Naive thymus-derived CD8-positive, alpha-beta T cell (primary cell): ENCODE results near the gene NR6A1. TPM values are rescaled to one million over a fixed set of nuclear protein-coding genes. Genes with fewer than 3 reads are reported as not detected.

Source experiments
- ATAC-seq, 2 donors: fragments of 150-1000 bp; cut with Tn5 transposase in 1 of 2; sonication (Bioruptor Pico), chemical (Tn5 transposase) in 1 of 2; 1 replicate in 1 of 2; 2 replicates in 1 of 2; pipeline ENCODE4 v1.10.0; 2021; ENCODE audit warnings: mild to moderate bottlenecking in 2 of 2, moderate library complexity in 2 of 2
- POLR2A ChIA-PET: fragments of 350-600 bp; sonication (Branson Sonifier 250); formaldehyde crosslinking; loops from one replicate; lab custom pipeline; 2021; ENCODE audit warnings: antibody characterized with exemption; lab: Charles Lee
- DNase-seq, 10 donors: peaks; one replicate each; pipeline versions ENCODE4 v3.0.0 to v3.0.0-alpha.2; 2020 to 2022
- H3K27ac Mint-ChIP-seq, 10 donors: one replicate each; pipeline ENCODE4 v1.8.0; 2020 to 2022; ENCODE audit warnings: mild to moderate bottlenecking in 10 of 10, mixed read lengths in 10 of 10, moderate library complexity in 4 of 10, inconsistent platforms in 1 of 10
- H3K27me3 Mint-ChIP-seq, 5 donors: one replicate each; pipeline ENCODE4 v1.8.0; 2021 to 2022; ENCODE audit warnings: mixed read lengths in 5 of 5
- H3K36me3 Mint-ChIP-seq, 3 donors: one replicate each; pipeline ENCODE4 v1.8.0; 2020 to 2022; ENCODE audit warnings: mixed read lengths in 3 of 3, mild to moderate bottlenecking in 2 of 3, inconsistent platforms in 1 of 3
- H3K4me1 Mint-ChIP-seq, 4 donors: one replicate each; pipeline ENCODE4 v1.8.0; 2021 to 2022; ENCODE audit warnings: mixed read lengths in 4 of 4
- H3K4me3 Mint-ChIP-seq, 10 donors: one replicate each; pipeline ENCODE4 v1.8.0; 2020 to 2022; ENCODE audit warnings: mild to moderate bottlenecking in 10 of 10, mixed read lengths in 10 of 10, moderate library complexity in 6 of 10, inconsistent platforms in 1 of 10
- H3K9me3 Mint-ChIP-seq, 9 donors: one replicate each; pipeline ENCODE4 v1.8.0; 2020 to 2022; ENCODE audit warnings: mixed read lengths in 9 of 9, mild to moderate bottlenecking in 3 of 9, inconsistent platforms in 1 of 9, moderate library complexity in 1 of 9
- polyA plus RNA-seq, 3 donors: library from polyadenylated mRNA; unstranded; fragments of 300-500 nt; fragmentation: Illumina TruSeq; gene quantifications; one replicate each; pipeline ENCODE4 v1.2.3, GENCODE V29; 2021
- total RNA-seq, 8 experiments: library from RNA in 2 of 8; stranded (reverse) in 2 of 8; gene quantifications; one replicate each; pipeline ENCODE4 v1.2.3 and lab custom pipeline; 2021 to 2026

NR6A1 gene
- total and polyA plus RNA-seq, 5 experiments from 2014 or later, result 0.05 TPM; not detected in 4

GRCh38 chr9:124698265-124698664 is 72.8 kb downstream of the NR6A1 start:
- H3K4me3 Mint-ChIP-seq, result no peak overlapping the region
- H3K9me3 Mint-ChIP-seq, result no peaks in the 10 kb centered on the region
- no peaks in the 10 kb centered on the region for H3K27me3 Mint-ChIP-seq
- no peak for DNase-seq
- POLR2A ChIA-PET, result no interaction called here
- H3K4me1 Mint-ChIP-seq, result no peaks in the 10 kb centered on the region
- no peaks in the 10 kb centered on the region for H3K36me3 Mint-ChIP-seq
- no peak for ATAC-seq
- no peak overlapping the region for H3K27ac Mint-ChIP-seq

- Mint-ChIP-seq H3K27ac (peak overlapping the region in 1 of 10 donors; percentile 24), H3K9me3 (no peaks in the 10 kb centered on the region), H3K4me3 (no peak overlapping the region), H3K27me3 (no peaks in the 10 kb centered on the region), H3K36me3 (no peaks in the 10 kb centered on the region), H3K4me1 (no peaks in the 10 kb centered on the region)
- no peak for DNase-seq
- POLR2A ChIA-PET, result interaction anchor here (0.7 kb wide), 1 partner anchor 107 kb away, joined by 3 read pairs; no protein-coding TSS in a partner anchor
- ATAC-seq, result no peak
These were observed 73.5 kb downstream of the NR6A1 start for GRCh38 chr9:124697326-124698200.

- DNase-seq (no peak), ATAC-seq (no peak)
- no peaks in the 10 kb centered on the region for H3K36me3 Mint-ChIP-seq
- no peak overlapping the region for H3K27ac Mint-ChIP-seq
- H3K4me3 Mint-ChIP-seq, result no peak overlapping the region
- H3K9me3 Mint-ChIP-seq, result no peaks in the 10 kb centered on the region
- no peaks in the 10 kb centered on the region for H3K27me3 Mint-ChIP-seq
- no peaks in the 10 kb centered on the region for H3K4me1 Mint-ChIP-seq
- POLR2A ChIA-PET, result no interaction called here
These were observed 75.0 kb downstream of the NR6A1 start for GRCh38 chr9:124696101-124696500.

DNA sequence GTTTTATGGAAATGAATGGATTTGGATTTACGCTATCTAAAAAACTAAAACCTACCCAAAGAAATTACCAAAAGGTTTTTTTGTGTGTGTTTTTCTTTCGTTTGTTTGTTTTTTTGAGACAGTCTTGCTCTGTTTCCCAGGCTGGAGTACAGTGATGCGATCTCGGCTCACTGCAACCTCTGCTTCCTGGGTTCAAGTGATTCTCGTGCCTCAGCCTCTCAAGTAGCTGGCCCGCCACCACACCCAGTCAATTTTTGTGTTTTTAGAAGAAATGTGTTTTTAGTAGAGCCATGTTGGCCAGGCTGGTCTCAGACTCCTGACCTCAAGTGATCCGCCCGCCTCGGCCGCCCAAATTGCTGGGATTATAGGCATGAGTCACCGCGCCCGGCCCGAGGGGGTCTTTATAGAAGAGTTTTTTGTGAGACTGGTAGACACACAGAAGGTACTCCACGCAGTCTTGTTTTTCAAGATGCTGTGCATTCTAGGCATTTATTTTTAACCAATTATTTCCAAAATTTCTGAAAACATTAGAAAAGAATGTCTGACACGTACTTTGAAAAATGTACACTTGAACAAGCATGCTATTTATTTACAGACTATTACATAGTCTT is 75.7 kb downstream of the NR6A1 start:
- Mint-ChIP-seq H3K27ac (no peak overlapping the region), H3K27me3 (no peaks in the 10 kb centered on the region), H3K4me3 (no peak overlapping the region), H3K4me1 (no peaks in the 10 kb centered on the region), H3K36me3 (no peaks in the 10 kb centered on the region), H3K9me3 (no peaks in the 10 kb centered on the region)
- DNase-seq, result no peak
- POLR2A ChIA-PET, result no interaction called here
- ATAC-seq, result no peak

DNA sequence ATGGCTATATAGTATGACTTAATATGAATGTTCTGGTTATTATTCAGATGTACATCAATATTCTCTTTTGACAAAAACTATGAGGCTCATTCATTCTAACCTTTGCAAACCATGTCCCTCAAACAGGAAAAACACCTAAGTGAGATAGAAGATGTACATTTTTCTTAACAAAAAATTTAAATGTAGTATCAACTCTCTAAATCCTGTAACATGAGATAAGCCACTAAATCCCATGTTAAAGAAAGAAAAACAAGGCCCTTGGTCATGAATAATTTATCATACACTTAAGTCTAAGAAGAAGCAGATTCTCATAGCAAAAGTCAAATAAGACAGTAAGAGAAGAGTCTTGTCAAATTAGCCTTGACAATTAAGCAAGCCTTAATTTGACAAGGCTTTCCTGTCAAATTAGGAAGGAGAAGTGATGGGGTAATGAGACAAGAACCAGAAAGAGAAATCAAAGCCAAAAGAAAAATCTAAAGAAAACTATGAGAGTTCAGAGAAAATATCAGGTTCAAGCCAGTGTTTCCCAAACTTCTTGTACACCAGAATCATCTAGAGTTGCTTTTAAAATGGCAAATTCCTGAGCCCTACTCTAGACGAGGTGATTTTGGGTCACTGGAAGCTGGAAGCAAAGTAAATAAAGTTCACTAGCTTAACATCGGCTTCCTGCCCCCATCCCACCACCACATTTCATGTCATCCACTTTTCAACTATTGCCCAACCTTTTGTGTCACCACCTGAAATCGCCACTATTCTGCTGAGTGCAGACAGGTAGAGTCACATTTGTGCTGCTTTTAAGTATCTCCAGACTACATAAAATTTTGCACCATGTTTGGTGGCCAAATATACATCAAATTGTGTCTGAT is 76.5 kb downstream of the NR6A1 start:
- Mint-ChIP-seq H3K36me3 (no peaks in the 10 kb centered on the region), H3K27me3 (peaks cover 0 to 2% (median 0%) of the 10 kb centered on the region in 5 donors), H3K4me1 (no peaks in the 10 kb centered on the region), H3K9me3 (no peaks in the 10 kb centered on the region), H3K4me3 (no peak overlapping the region), H3K27ac (no peak overlapping the region)
- POLR2A ChIA-PET, result no interaction called here
- ATAC-seq (no peak), DNase-seq (no peak)

GRCh38 chr9:124693403-124693802 is 77.7 kb downstream of the NR6A1 start:
- ATAC-seq (no peak), DNase-seq (no peak)
- Mint-ChIP-seq H3K27ac (no peak overlapping the region), H3K27me3 (peaks cover 0 to 2% (median 0%) of the 10 kb centered on the region in 5 donors), H3K4me3 (no peak overlapping the region), H3K36me3 (no peaks in the 10 kb centered on the region), H3K9me3 (no peaks in the 10 kb centered on the region), H3K4me1 (no peaks in the 10 kb centered on the region)
- POLR2A ChIA-PET, result no interaction called here

DNA sequence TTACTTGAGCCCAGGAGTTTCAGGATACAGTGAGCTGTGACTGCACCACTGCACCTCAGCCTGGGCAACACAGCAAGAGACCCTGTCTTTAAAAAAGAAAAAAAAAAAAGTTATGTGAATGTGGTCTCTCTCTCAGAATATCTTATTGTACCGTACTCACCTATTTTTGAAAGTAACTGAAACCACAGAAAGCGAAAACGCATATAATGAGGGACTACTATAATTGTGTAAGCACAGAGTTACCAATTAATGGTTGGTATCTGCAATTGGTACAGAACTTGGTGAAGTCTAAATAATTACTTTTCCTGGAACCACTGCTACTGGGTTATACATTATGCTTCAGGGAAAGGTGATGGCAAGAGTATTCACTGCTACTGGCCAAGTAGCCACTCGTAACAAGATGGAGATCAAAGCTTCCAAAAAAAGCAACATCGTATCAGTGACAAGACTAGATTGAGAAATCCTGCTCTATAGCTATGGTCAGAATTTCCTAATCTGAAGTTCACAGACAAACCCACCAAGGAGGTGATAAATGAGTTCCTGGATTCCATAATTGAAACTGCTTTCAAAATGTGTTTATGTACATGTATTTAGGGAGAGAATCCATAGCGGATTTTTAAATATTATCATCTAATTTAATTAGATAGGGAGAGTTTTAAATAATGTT is 82.7 kb downstream of the NR6A1 start:
- no peaks in the 10 kb centered on the region for H3K9me3 Mint-ChIP-seq
- no peak overlapping the region for H3K4me3 Mint-ChIP-seq
- peaks cover 0 to 2% (median 0%) of the 10 kb centered on the region in 5 donors for H3K27me3 Mint-ChIP-seq
- H3K4me1 Mint-ChIP-seq, result peaks cover 0 to 2% (median 0%) of the 10 kb centered on the region in 4 donors
- ATAC-seq (no peak), DNase-seq (no peak)
- H3K27ac Mint-ChIP-seq, result no peak overlapping the region
- POLR2A ChIA-PET, result no interaction called here
- no peaks in the 10 kb centered on the region for H3K36me3 Mint-ChIP-seq

DNA sequence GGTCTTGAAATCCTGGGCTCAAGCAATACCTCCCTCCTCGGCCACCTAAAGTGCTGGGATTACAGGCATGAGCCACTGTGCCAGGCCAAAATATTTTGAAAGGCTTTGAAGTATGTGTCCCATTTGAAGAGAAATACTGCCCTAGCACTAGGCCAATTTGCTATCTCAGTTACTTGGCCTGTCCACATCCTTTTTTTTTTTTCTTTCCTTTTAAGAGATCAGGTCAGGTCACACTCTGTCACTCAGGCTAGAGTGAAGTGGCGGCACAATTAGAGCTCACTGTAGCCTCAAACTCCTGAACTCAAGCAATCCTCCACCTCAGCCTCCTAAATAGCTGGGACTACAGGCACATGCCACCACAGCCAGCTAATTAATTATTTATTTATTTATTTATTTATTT is 84.2 kb downstream of the NR6A1 start:
- Mint-ChIP-seq H3K4me1 (peaks cover 0 to 2% (median 0%) of the 10 kb centered on the region in 4 donors), H3K36me3 (no peaks in the 10 kb centered on the region), H3K27me3 (peaks cover 0 to 3% (median 0%) of the 10 kb centered on the region in 5 donors), H3K9me3 (no peaks in the 10 kb centered on the region), H3K27ac (no peak overlapping the region), H3K4me3 (no peak overlapping the region)
- no peak for DNase-seq
- POLR2A ChIA-PET, result interaction anchor here (0.7 kb wide), 1 partner anchor 10 kb away, joined by 7 read pairs; no protein-coding TSS in a partner anchor
- no peak for ATAC-seq

- peaks cover 0 to 4% (median 0%) of the 10 kb centered on the region in 4 donors for H3K4me1 Mint-ChIP-seq
- no peak overlapping the region for H3K4me3 Mint-ChIP-seq
- H3K27me3 Mint-ChIP-seq, result peaks cover 0 to 3% (median 0%) of the 10 kb centered on the region in 5 donors
- no peak overlapping the region for H3K27ac Mint-ChIP-seq
- POLR2A ChIA-PET, result no interaction called here
- ATAC-seq (no peak), DNase-seq (no peak)
- no peaks in the 10 kb centered on the region for H3K9me3 Mint-ChIP-seq
- peaks cover 0 to 2% (median 0%) of the 10 kb centered on the region in 3 donors for H3K36me3 Mint-ChIP-seq
These were observed 85.9 kb downstream of the NR6A1 start for GRCh38 chr9:124685217-124685616.

DNA sequence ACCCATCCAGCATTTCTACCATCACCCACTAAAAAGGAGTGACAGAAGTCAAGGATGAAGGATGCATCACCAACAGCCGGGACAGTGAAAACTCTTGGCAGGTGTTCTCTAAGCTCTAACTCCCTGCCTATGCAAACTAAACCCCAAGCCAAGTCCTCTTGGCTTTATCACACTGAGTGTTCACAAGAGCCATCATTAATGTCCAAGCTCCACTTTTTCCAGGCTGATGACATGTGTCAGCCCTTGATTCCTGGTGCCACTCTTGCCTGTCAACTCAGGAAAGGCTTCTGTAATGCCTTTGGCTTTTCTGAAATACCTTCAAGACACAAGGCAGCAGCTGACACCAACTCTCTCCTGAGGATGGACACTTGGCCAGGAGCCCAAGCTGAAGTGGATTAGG is 86.9 kb downstream of the NR6A1 start:
- H3K27me3 Mint-ChIP-seq, result peaks cover 0 to 3% (median 0%) of the 10 kb centered on the region in 5 donors
- H3K9me3 Mint-ChIP-seq, result no peaks in the 10 kb centered on the region
- H3K4me1 Mint-ChIP-seq, result peaks cover 0 to 4% (median 0%) of the 10 kb centered on the region in 4 donors
- H3K36me3 Mint-ChIP-seq, result peaks cover 0 to 2% (median 0%) of the 10 kb centered on the region in 3 donors
- DNase-seq, result no peak
- no peak for ATAC-seq
- POLR2A ChIA-PET, result no interaction called here
- no peak overlapping the region for H3K4me3 Mint-ChIP-seq
- no peak overlapping the region for H3K27ac Mint-ChIP-seq

- H3K9me3 Mint-ChIP-seq, result no peaks in the 10 kb centered on the region
- peaks cover 0 to 3% (median 0%) of the 10 kb centered on the region in 5 donors for H3K27me3 Mint-ChIP-seq
- no peak for ATAC-seq
- no peak overlapping the region for H3K4me3 Mint-ChIP-seq
- peaks cover 0 to 4% (median 0%) of the 10 kb centered on the region in 4 donors for H3K4me1 Mint-ChIP-seq
- no peak for DNase-seq
- H3K27ac Mint-ChIP-seq, result no peak overlapping the region
- peaks cover 0 to 2% (median 0%) of the 10 kb centered on the region in 3 donors for H3K36me3 Mint-ChIP-seq
- POLR2A ChIA-PET, result no interaction called here
These were observed 88.1 kb downstream of the NR6A1 start for GRCh38 chr9:124683043-124683442.
